Lung (tissue), 10 donors: Measurements from ENCODE around the gene PDPR. TPM values are rescaled to one million over a fixed set of nuclear protein-coding genes. Genes with fewer than 3 reads are reported as not detected.
A peak's percentile ranks its signal among the peaks of the same experiment; 100 is the strongest.
"Not testable (repeated sequence)": the region's sequence is repeated elsewhere in the genome, so short reads cannot be mapped to it uniquely, and the experiment has no call there.

Experiments
- ATAC-seq: fragments of 200-7000 bp; cut with Tn5 transposase; one replicate; pipeline ENCODE4 v1.9.1; 2020; ENCODE audit warnings: moderate number of reproducible peaks; ENCODE audit not compliant: insufficient read depth, low FRiP score
- DNase-seq, 3 donors: peaks; one replicate each; pipeline ENCODE4 v3.0.0-alpha.2; 2013 to 2017
- H3K27ac ChIP-seq, 2 donors: one replicate each; pipeline ENCODE4 v1.5.1; 2013; ENCODE audit warnings: mild to moderate bottlenecking in 2 of 2, moderate library complexity in 2 of 2, control low read depth in 1 of 2, inconsistent platforms in 1 of 2, low read depth in 1 of 2, low read length in 1 of 2
- H3K27me3 ChIP-seq, 3 donors: one replicate each; pipeline ENCODE4 v1.5.1; 2013; ENCODE audit warnings: low read length in 2 of 3; ENCODE audit not compliant: control insufficient read depth in 3 of 3, insufficient read depth in 3 of 3
- H3K36me3 ChIP-seq, 4 donors: one replicate each; pipeline ENCODE4 v1.5.1; 2013; ENCODE audit warnings: low read length in 4 of 4, mild to moderate bottlenecking in 1 of 4, moderate library complexity in 1 of 4; ENCODE audit not compliant: control insufficient read depth in 4 of 4, insufficient read depth in 4 of 4
- H3K4me1 ChIP-seq, 5 donors: one replicate each; pipeline ENCODE4 v1.5.1; 2013; ENCODE audit warnings: low read length in 5 of 5, mild to moderate bottlenecking in 2 of 5, moderate library complexity in 1 of 5; ENCODE audit not compliant: control insufficient read depth in 5 of 5, insufficient read depth in 5 of 5
- H3K4me3 ChIP-seq: one replicate; pipeline ENCODE4 v1.5.1; 2013; ENCODE audit warnings: mild to moderate bottlenecking, control low read depth, moderate library complexity
- H3K9ac ChIP-seq, 2 donors: one replicate each; pipeline ENCODE4 v1.5.1; 2013; ENCODE audit warnings: low read length in 2 of 2, control low read depth in 1 of 2; ENCODE audit not compliant: insufficient read depth in 1 of 2
- H3K9me3 ChIP-seq, 4 donors: one replicate each; pipeline ENCODE4 v1.5.1; 2013; ENCODE audit warnings: low read length in 3 of 4, mild to moderate bottlenecking in 1 of 4, moderate library complexity in 1 of 4; ENCODE audit not compliant: control insufficient read depth in 4 of 4, insufficient read depth in 3 of 4
- WGBS, 2 donors: extraction: QIAGEN DNeasy Blood & Tissue Kit; methylation state at CpG; one replicate each; pipeline ENCODE4 v1.1.7; 2013; 5-methylcytosine and 5-hydroxymethylcytosine counted together
- polyA plus RNA-seq, 2 donors: library from polyadenylated mRNA; stranded (reverse); fragments of 200-250 nt; gene quantifications; one replicate each; pipeline ENCODE4 v1.2.1, GENCODE V29; 2013
- total RNA-seq, 2 donors: library from RNA; depleted of rRNA in 1 of 2; stranded (reverse); fragments of >200 nt in 1 of 2; gene quantifications; one replicate each; pipeline ENCODE4 v1.2.1, GENCODE V29; 2014 to 2021
- donor health status: Bipolar disorder and iron deficiency.
- donor health status: healthy.
- donor health status: DM: yes; HTN: yes; CAD: no.

PDPR gene
- total and polyA plus RNA-seq, 4 donors = 7.2 to 33.6 (median 18.4) TPM

DNA sequence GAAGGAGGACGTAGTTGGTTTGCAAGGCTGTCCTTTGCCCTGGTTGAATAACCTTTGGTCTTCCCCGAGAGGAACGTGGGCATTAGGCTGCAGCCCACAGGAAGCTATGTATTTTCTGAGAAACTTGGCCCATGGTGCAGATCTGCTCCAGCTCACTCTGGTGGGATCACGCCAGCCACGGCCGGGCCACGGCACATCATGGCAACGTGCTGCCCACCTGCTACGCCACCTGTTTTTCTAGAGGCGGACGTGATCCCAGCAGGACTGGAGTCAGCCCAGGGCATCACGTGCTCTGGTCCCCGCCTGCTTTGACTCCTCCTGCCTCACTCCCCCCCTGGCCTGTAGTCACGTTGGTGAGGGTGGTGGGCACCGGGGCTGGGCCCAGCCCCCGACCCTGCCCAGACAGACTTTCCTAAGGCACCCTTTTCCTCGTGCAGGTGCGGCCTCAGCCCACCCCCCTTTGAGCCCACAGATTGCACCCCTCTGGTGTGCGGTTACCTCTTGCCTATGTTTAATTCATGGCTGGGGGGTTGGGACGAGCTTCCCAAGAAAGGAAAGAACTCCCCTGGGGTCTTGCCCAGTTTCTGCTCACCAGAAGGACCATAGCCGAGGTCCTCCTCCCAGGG, 59.2 kb downstream of the PDPR start, which contains the start of gene CLEC18C:
Gene CLEC18C, plus strand, starts transcription at position 576 of the 626 bp plus-strand sequence. CDS start 492 bp downstream, outside the sequence.
- not testable (repeated sequence) for H3K4me1 ChIP-seq, H3K36me3 ChIP-seq, H3K9ac ChIP-seq, DNase-seq, ATAC-seq, H3K9me3 ChIP-seq, H3K27me3 ChIP-seq, H3K27ac ChIP-seq, H3K4me3 ChIP-seq
- 85 to 86% methylated on average over 12 to 18 of the region's 21 CpGs for WGBS, 2 donors

DNA sequence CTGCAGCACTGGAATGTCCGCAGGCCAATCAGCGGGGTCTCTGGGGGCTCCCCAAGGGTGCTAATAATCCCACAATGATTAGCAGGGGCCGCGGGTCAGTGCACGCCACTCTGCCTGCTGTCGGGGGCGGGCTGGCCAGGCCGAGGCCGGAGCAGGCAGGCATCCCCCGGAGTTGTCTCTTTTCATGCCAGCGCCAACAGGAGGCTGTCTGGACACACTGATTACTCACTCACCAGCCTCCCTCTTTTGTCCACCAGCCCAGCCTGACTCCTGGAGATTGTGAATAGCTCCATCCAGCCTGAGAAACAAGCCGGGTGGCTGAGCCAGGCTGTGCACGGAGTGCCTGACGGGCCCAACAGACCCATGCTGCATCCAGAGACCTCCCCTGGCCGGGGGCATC, 59.8 kb downstream of the PDPR start:
- H3K27me3 ChIP-seq, DNase-seq, H3K9ac ChIP-seq, H3K4me3 ChIP-seq, H3K27ac ChIP-seq, ATAC-seq, H3K36me3 ChIP-seq, H3K4me1 ChIP-seq, H3K9me3 ChIP-seq: not testable (repeated sequence)
- 73% methylated on average over 7 of the region's 15 CpGs; no CpG with 5 or more reads in 1 of the 2 donors for WGBS, 2 donors

DNA sequence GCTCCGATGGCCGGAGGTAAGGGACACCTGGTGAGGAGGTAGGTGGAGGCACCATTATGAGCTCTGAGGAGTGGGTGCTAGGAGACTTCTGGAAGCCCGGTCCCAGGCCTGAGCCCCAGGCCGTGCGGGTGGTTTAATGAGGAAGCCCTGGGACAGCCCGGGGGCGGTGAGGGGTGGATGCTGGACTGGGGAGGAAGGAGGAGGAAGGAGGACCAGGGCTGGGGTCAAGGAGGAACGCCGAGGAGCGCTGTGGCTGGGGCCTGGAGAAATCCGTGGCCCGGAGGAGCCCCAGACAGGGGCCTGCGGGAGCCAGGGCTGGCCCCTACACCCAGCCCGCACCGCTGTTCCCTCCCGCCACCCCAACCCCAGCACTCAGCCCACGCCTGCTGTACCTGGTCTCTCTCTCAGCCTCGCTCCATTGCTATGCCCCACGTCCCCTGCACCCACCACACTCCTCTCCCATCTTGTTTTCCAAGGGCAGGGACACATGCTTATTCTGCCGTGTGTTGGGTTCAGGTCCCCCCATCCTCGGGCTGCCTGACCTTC, 60.3 kb downstream of the PDPR start:
- ATAC-seq, H3K9ac ChIP-seq, H3K27me3 ChIP-seq, H3K9me3 ChIP-seq, H3K36me3 ChIP-seq, H3K4me3 ChIP-seq, H3K27ac ChIP-seq, H3K4me1 ChIP-seq, DNase-seq: not testable (repeated sequence)
- 77 to 81% methylated on average over 4 to 6 of the region's 21 CpGs for WGBS, 2 donors

DNA sequence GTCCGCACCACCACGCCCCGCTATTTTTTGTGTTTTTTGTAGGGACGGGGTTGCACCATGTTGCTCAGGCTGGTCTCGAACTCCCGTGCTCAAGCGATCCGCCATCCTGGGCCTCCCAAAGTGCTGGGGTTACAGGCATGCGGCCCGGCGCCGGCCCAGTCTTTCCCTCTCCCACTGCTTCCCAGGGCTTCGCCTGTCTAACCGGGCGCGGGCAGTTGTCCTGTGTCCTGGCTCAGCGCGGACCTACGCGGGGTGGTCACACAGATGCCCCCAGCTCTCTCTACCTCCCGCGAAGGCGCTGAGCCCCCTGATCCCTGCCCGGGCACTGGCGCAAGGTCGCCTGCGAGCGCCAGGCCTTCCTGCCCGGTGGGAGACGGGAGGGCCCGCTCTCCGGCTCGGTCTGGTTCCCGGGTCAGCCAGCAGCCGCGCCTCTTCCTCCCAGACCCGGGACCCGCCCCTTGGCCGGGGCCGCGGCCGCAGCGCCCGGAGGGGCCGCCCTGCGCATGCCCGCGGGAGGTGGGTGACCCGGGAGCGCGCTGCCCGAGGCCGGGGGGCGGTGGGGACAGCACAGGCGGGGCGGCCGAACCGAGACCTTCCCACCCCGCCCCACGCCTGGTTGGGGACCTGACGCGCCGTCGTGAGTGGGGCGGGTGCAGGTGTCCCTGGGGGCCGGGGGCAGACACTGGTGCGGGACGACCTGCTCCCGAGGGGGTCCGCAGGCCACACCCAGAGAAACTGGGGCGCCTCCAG, 73.9 kb downstream of the PDPR start:
- H3K27me3 ChIP-seq, H3K9me3 ChIP-seq, H3K9ac ChIP-seq, H3K4me3 ChIP-seq, DNase-seq, H3K36me3 ChIP-seq, H3K4me1 ChIP-seq: not testable (repeated sequence)
- ATAC-seq = peak; percentile 91
- WGBS, 2 donors = 11 to 12% methylated on average over 12 to 25 of the region's 71 CpGs
- H3K27ac ChIP-seq = peak overlapping the region in 1 of 2 donors; percentile 67

DNA sequence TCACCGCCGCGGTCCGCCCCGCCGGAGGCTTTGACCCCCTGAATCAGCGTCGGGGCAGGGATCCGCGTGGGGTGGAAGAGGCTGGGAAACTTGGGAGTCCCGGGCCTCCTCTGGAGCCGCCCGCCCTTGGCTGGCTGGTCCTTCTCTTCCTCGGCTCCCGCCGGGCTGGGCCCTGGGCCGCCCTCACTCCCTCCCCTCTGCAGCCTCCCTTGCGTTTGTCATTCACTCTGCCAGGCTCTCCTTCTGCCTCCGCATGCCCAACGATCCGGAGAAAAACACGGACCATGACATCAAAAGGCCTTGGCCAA, 74.4 kb downstream of the PDPR start:
- H3K36me3 ChIP-seq, H3K4me1 ChIP-seq, H3K9ac ChIP-seq, H3K9me3 ChIP-seq, H3K27me3 ChIP-seq, H3K4me3 ChIP-seq: not testable (repeated sequence)
- ATAC-seq (peak; percentile 66), DNase-seq (peak in 1 of 3 donors; percentile 30)
- peak overlapping the region in 1 of 2 donors; percentile 67 for H3K27ac ChIP-seq
- WGBS, 2 donors = 0 to 3% methylated on average over 2 to 13 of the region's 22 CpGs

DNA sequence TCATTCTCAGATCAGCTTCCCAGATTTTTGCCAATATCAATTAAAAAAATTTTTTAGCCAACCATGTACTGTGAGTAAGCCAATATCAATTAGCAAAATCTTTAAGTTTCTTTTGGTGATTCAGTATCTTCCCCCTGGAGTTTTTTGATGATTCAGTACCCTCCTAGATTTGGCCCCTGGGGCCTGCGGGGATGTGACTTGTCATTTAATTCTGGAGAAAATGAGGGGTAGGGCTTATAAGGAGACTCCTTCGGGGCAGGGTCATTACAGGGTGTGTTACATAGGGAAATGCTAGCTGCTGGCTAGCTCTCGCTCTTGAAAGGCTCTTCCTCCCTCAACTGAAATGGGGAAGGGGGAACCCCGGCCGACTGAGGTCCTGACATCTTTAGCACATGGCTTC, 76.4 kb downstream of the PDPR start:
- H3K4me3 ChIP-seq, H3K9ac ChIP-seq, H3K4me1 ChIP-seq, DNase-seq, H3K9me3 ChIP-seq, H3K27ac ChIP-seq, H3K36me3 ChIP-seq, H3K27me3 ChIP-seq, ATAC-seq: not testable (repeated sequence)
- WGBS, 2 donors = no CpG with 5 or more reads among the region's 5 CpGs

- not testable (repeated sequence) for ATAC-seq, H3K36me3 ChIP-seq, H3K4me1 ChIP-seq, H3K9me3 ChIP-seq, H3K27ac ChIP-seq, DNase-seq, H3K9ac ChIP-seq, H3K4me3 ChIP-seq, H3K27me3 ChIP-seq
- WGBS, 2 donors = 57 to 71% methylated on average over 8 of the region's 12 CpGs
These were observed 82.7 kb downstream of the PDPR start for GRCh38 chr16:70196683-70197300.

DNA sequence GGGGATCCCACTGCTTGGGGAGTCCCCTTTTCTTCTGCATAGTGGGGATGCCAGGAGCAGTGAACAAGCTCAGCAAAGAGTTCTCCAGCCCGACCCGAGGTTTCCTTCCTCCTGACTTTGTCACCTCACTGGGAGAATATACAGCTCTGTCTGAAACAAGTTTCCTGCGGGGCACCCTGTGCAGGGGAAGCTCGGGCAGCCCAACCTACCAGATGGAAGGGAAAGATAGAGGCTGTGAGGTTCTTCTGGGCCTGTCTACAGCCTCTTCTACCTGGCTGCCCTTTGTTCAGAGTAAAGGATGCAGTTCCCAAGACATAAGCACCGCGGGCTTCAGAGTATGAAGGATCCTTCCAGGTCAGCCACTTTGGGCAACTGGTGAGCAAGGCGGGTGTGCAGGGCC, 83.5 kb downstream of the PDPR start:
- not testable (repeated sequence) for H3K9me3 ChIP-seq, H3K27ac ChIP-seq, H3K4me1 ChIP-seq, H3K9ac ChIP-seq, H3K4me3 ChIP-seq, ATAC-seq, DNase-seq, H3K36me3 ChIP-seq, H3K27me3 ChIP-seq
- 32 to 49% methylated on average over 7 of the region's 7 CpGs for WGBS, 2 donors
